Measurements from ENCODE around the gene MAP3K10. TPM values are rescaled to one million over a fixed set of nuclear protein-coding genes. Genes with fewer than 3 reads are reported as not detected.

The MAP3K10 gene
- total RNA-seq, 1 donor from 2014 or later, result 21.9 TPM

DNA sequence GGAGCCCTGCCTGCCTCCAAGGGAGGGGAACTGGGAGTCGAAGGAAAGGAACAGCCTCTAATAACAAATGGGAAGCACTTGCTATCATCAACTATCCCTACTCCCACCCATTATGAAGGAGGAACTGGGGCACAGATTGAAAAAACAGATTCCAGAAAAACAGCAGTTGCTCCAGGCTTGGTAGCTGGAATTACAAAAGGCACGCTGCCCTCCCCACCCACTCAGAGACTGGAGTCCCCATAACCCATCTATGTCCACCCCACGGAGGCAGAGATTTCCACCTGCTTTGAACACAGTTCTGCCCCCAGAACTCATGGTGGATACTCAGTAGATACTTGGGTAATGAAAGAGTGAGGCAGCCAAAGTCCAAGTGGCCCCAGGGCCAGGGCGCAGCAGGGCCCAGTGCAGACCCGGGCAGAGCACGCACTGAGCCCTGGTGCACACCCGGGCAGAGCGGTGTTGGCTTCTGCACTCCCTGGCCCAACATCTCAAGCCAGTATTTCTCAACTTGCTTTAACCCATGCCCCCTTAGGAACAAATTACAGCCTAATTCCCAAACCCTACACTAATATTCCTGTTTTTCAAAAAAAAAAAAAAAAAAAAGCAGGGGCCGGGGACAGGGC lies 54.4 kb downstream of the MAP3K10 start:
- intact Hi-C loops (cut with micrococcal nuclease), result no loop called here

GRCh38 chr19:40246292-40247073 lies 55.3 kb downstream of the MAP3K10 start:
- intact Hi-C loops (cut with micrococcal nuclease), result no loop called here

DNA sequence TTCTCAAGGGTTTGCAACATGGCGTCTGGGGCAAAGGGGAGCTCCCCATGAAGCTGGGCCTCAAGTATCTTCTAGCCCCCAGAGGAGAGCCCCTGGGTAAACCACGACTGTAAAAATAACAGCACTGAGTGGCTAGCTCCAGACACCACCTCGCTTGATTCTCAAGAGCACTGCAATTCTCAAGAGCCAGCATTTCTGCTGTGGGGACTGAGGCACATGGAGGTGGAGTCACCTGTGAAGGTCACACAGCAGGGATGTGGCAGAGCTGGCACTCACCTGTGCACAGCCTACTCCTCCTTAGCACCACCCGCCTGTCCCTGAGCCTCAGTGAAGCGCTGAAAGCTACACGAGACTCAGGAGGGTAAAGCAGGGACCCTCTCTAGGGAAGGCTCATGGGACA lies 56.0 kb downstream of the MAP3K10 start:
- intact Hi-C loops (cut with micrococcal nuclease), result no loop called here

DNA sequence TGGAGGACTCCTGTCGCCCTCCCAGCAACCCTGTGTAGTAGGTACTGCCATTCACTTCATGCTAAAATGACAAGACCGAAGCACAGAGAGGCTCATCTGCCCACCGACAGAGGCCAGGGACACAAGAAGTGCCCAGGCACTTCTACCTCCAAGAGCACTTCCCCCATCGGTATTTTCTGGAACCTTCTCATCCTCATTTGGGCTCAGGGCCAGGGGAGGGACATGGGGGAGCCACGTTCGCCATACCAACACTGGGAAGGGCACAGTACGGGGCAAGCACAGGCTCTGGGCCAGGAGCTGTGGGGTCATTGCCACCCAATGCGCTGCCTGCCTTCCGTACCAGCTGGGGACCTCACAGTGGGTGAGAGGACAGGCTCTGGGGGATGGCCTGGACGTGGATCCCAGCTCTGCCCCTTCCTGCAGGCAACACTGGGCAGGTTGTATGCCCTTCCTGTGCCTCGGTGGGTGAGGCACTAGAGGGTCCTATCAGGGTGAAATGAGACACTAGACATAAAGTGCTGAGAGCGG lies 56.6 kb downstream of the MAP3K10 start:
- intact Hi-C loops (cut with micrococcal nuclease), result no loop called here

DNA sequence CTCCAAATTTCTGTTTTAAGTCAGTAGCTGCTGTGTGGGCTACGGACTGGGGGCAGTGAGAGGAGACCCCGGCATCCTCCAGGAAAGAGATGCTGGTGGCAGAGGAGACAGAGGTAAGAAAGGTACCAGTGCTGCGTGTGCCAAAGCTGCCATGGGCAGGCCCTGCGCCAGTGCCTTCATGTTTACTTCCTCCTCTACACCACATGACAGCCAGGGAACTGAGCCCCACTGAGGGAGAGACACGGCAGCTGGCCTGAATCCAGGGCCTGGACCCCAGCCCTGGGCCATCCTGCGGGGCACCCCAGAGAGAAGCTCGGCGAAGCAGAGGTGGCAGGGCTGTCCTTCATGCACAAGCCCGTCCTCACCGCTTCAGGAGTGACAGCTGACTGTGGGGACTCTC lies 58.0 kb downstream of the MAP3K10 start:
- intact Hi-C loops (cut with micrococcal nuclease), result no loop called here

DNA sequence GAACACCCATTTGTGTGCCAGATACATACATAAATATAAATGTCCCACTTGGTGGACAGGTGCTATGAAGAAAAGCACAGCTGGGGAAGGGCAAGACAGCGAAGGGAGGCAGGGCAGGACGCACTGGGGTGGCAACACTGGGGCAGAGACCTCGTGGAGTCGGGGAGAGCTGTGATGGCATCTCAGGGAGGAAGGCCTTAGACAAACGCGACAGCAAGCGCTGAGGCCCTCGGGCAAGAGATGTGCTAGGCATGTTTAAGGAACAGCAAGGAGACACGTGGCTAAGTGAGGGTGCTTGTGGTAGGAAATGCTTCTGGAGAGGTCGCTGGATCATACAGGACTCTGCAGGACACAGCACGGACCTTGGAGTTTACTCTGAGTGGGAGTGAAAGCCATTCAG lies 58.6 kb downstream of the MAP3K10 start:
- intact Hi-C loops (cut with micrococcal nuclease), result no loop called here

- intact Hi-C loops (cut with micrococcal nuclease), result no loop called here
These were observed 60.0 kb downstream of the MAP3K10 start for GRCh38 chr19:40251244-40251643.

DNA sequence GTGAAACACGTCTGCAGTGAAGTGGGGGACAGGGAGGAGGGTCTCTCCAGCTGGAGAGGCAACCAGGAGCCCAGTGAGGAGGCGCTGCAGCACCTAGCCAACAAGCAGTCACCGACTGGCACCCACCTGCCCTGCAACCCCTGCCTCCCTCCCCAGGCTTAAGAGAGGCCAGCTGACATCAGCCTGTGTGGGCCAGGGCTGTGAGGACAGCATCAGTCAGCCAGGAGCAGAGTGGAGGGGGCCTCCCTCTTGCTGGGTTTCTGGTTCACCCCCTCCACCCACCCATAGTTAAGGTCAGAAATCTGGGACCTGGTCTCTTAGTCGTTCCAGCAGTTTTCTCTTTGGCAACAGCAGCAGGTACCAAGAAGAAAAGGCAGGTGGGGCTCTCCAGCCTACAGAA lies 60.8 kb downstream of the MAP3K10 start:
- intact Hi-C loops (cut with micrococcal nuclease), result no loop called here

- intact Hi-C loops (cut with micrococcal nuclease), result no loop called here
These were observed 61.2 kb downstream of the MAP3K10 start for GRCh38 chr19:40252395-40252794.

GRCh38 chr19:40253611-40254092 lies 62.4 kb downstream of the MAP3K10 start:
- intact Hi-C loops (cut with micrococcal nuclease), result no loop called here

DNA sequence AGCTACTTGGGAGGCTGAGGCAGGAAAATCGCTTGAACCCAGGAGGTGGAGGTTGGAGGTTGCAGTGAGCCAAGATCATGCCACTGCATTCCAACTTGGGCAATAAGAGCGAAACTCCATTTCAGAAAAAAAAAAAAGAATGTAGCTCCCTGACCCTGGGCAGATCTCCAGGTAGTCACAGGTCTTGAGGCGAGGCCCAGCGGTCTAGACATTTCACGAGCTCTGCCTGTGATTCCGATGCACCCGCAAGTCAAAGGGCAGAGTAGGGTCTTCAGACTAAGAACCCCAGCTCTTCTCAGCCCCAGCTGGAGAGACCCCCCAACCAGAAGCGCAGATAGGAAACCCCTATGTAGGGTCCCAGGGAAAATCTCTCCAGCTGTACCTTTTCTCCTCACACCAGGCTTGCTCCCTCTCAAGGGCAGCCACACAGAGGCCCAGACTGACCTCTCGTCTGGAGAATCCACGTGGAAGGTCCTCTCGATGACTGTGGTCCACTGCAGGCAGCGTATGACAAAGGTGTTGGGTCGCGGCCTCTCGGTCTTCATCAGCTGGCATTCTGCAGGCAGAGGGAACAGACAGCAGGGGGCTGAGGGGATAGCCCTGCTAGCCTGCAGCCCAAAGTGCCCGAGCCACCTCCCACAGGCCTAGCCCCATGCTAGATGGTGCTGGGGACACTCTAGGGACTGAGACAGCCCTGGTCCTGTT lies 63.6 kb downstream of the MAP3K10 start:
- intact Hi-C loops (cut with micrococcal nuclease), result no loop called here

GRCh38 chr19:40255619-40256166 lies 64.5 kb downstream of the MAP3K10 start:
- intact Hi-C loops (cut with micrococcal nuclease), result no loop called here

DNA sequence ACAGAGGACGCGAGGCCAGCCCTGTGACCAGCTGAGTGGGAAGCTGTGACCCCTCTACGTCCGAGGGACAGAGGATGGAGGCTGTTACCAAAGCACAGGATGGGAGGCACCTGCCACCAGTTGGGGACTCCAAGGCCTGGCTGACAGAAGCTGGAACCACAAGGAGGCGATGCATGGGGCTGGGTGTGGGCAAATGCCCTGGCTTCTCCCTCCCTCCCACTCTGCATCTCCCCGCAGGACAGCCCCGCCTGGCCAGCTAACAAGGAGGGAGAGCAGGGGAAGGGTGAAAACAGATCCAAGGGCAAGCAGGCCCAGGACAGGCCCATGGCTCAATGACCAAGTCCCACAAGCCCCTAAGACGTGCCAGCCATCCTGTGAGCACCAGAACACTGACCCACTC lies 65.3 kb downstream of the MAP3K10 start:
- intact Hi-C loops (cut with micrococcal nuclease), result no loop called here

- intact Hi-C loops (cut with micrococcal nuclease), result no loop called here
These were observed 65.9 kb downstream of the MAP3K10 start for GRCh38 chr19:40257096-40257517.

DNA sequence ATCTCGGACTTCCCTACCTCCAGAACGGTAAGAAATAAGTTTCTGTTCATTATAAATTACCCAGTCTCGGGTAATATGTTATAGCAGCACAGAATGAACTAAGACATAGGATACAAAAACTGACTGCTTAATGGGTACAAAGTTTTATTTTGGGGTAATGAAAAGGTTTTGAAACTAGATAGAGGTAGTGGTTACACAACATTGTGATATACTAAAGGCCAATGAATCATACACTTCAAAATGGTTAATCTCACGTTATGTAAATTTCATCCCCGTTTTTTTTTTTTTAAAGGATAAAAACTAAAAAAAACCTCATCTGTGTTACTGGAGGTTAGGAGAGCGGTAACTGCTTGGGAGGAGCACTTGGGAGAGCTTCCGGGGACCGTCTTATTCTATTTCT lies 70.4 kb downstream of the MAP3K10 start:
- intact Hi-C loops (cut with micrococcal nuclease), result no loop called here

- intact Hi-C loops (cut with micrococcal nuclease), result no loop called here
These were observed 71.2 kb downstream of the MAP3K10 start for GRCh38 chr19:40262422-40262821.

- intact Hi-C loops (cut with micrococcal nuclease), result no loop called here
These were observed 72.5 kb downstream of the MAP3K10 start for GRCh38 chr19:40263440-40264313.

- intact Hi-C loops (cut with micrococcal nuclease), result no loop called here
These were observed 73.3 kb downstream of the MAP3K10 start for GRCh38 chr19:40264314-40265054.
